ENCODE measurements around the gene NFIB.

DNA sequence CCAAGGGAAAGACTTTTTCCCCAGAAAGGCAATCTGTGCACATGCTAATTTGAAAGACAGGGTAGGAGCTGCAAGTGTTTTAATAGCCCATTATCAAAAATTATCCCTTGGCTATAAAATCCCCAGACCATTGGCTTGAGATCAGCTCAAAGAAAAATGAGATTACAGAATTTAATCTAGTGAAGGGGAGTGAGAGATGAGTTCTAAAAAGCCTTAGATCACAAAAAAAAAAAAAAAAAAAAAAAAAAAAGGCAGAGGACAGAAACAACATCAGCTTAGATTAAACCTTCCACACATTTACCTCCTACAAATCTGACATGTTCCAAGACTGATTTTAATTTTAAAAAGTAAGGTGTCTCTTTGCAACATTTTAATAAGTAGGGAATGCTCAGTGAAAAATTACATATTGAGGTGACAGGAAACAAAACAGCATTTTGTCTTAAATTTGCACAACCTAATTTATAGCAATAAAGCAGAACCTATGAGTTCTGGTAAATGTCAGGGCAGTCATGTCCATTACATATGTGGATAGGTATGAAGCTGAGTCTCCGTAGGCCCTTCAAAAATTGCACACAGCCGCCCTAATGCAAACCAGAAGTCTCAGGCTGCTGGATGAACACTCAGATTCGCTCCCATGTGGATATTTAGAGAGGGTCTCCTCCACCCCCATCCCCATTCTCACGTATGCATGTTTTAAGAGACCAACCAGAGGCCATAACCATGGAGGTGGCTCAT is 43.4 kb downstream of the NFIB start:
- TF ChIP-seq SUZ12 (IDR thresholded peaks at IDR 0.05): no peak
- TF ChIP-seq BHLHE40 (IDR thresholded peaks at IDR 0.05; ENCODE audit: borderline replicate concordance): no peak
- TF ChIP-seq ARNT (IDR thresholded peaks at IDR 0.05): no peak
- TF ChIP-seq TARDBP (IDR thresholded peaks at IDR 0.05): no peak
- no peak for TF ChIP-seq FOXK2 (IDR thresholded peaks at IDR 0.05)
- TF ChIP-seq, protein P1, sequence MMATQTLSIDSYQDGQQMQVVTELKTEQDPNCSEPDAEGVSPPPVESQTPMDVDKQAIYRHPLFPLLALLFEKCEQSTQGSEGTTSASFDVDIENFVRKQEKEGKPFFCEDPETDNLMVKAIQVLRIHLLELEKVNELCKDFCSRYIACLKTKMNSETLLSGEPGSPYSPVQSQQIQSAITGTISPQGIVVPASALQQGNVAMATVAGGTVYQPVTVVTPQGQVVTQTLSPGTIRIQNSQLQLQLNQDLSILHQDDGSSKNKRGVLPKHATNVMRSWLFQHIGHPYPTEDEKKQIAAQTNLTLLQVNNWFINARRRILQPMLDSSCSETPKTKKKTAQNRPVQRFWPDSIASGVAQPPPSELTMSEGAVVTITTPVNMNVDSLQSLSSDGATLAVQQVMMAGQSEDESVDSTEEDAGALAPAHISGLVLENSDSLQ (IDR thresholded peaks at IDR 0.05): no peak
- no peak for TF ChIP-seq L3MBTL2 (conservative IDR thresholded peaks at IDR 0.05)
- no peak for TF ChIP-seq ELF4 (IDR thresholded peaks at IDR 0.05)
- no peak for TF ChIP-seq SP1 (IDR thresholded peaks at IDR 0.05)
- TF ChIP-seq FOXA1 (IDR thresholded peaks at IDR 0.05): no peak
- TF ChIP-seq FOXM1 (IDR thresholded peaks at IDR 0.05; ENCODE audit: borderline replicate concordance): no peak
- TF ChIP-seq HDGF (IDR thresholded peaks at IDR 0.05; ENCODE audit: borderline replicate concordance): no peak
- no peak for TF ChIP-seq LEF1 (IDR thresholded peaks at IDR 0.05; ENCODE audit: borderline replicate concordance)
- TF ChIP-seq NFRKB (IDR thresholded peaks at IDR 0.05): no peak

Measured in HEK293T (cell line).